Natural killer cell (primary cell): ENCODE results near the gene HERPUD2. TPM values are rescaled to one million over a fixed set of nuclear protein-coding genes. Genes with fewer than 3 reads are reported as not detected.

Experiments
- ATAC-seq, 3 donors: fragments of 150-1000 bp in 2 of 3; fragments of 200-7000 bp in 1 of 3; cut with Tn5 transposase; 1 replicate in 1 of 3; 2 replicates in 2 of 3; pipeline ENCODE4 v1.10.0; 2021; ENCODE audit warnings: mild to moderate bottlenecking in 2 of 3, moderate library complexity in 2 of 3
- DNase-seq, 2 donors: peaks; one replicate each; pipeline versions ENCODE4 v3.0.0 to v3.0.0-alpha.2; 2013 to 2021; ENCODE audit warnings: mixed read lengths in 1 of 2
- H3K27ac ChIP-seq: one replicate; pipeline ENCODE4 v1.5.1; 2013; ENCODE audit warnings: mild to moderate bottlenecking, low read length
- H3K27me3 ChIP-seq: one replicate; pipeline ENCODE4 v1.6.1; 2013; ENCODE audit warnings: low read length; ENCODE audit not compliant: control insufficient read depth, insufficient read depth
- H3K36me3 ChIP-seq: one replicate; pipeline ENCODE4 v1.6.1; 2013; ENCODE audit warnings: low read length; ENCODE audit not compliant: control insufficient read depth, insufficient read depth
- H3K4me1 ChIP-seq: one replicate; pipeline ENCODE4 v1.6.1; 2013; ENCODE audit warnings: low read length; ENCODE audit not compliant: control insufficient read depth, insufficient read depth
- H3K4me3 ChIP-seq: one replicate; pipeline ENCODE4 v1.5.1; 2013; ENCODE audit warnings: low read length
- H3K9me3 ChIP-seq: one replicate; pipeline ENCODE4 v1.6.1; 2013; ENCODE audit warnings: low read length; ENCODE audit not compliant: control insufficient read depth, insufficient read depth
- H3K27ac Mint-ChIP-seq, 2 donors: one replicate each; pipeline ENCODE4 v1.8.0; 2022; ENCODE audit warnings: mild to moderate bottlenecking in 2 of 2, mixed read lengths in 2 of 2, moderate library complexity in 1 of 2
- H3K27me3 Mint-ChIP-seq, 2 donors: one replicate each; pipeline ENCODE4 v1.8.0; 2022; ENCODE audit warnings: low read depth in 2 of 2, mixed read lengths in 2 of 2
- H3K36me3 Mint-ChIP-seq: one replicate; pipeline ENCODE4 v1.8.0; 2022; ENCODE audit warnings: mixed read lengths
- H3K4me1 Mint-ChIP-seq, 2 donors: one replicate each; pipeline ENCODE4 v1.8.0; 2022; ENCODE audit warnings: mixed read lengths in 2 of 2
- H3K4me3 Mint-ChIP-seq: one replicate; pipeline ENCODE4 v1.8.0; 2022; ENCODE audit warnings: mild to moderate bottlenecking, moderate library complexity, mixed read lengths
- H3K9me3 Mint-ChIP-seq, 2 donors: one replicate each; pipeline ENCODE4 v1.8.0; 2022; ENCODE audit warnings: mixed read lengths in 2 of 2
- WGBS: methylation state at CpG from one replicate; pipeline ENCODE4 v1.1.7; 2013; ENCODE audit warnings: missing lambda C conversion rate; ENCODE audit not compliant: insufficient coverage; 5-methylcytosine and 5-hydroxymethylcytosine counted together
- intact Hi-C: fragments of 100-400 bp; cut with micrococcal nuclease; formaldehyde crosslinking; loops from one replicate; pipeline ENCODE4 v1.14.2; 2022
- total RNA-seq, 4 donors: library from RNA; stranded (reverse); fragments of 120-200 nt in 1 of 4; gene quantifications; one replicate each; pipeline versions ENCODE4 v1.2.3 to v1.2.4, GENCODE V29; 2013 to 2022
- TF ChIP-seq, protein P1 (sequence below): fragments of 200-600 bp; IDR thresholded peaks from one replicate; pipeline ENCODE4 v1.8.0; 2022; ENCODE audit warnings: antibody characterized with exemption

Gene HERPUD2
- total RNA-seq, 3 donors from 2014 or later (not counting 1 experiment from before 2014, with no cell fraction given), result 103 to 112 (median 111) TPM

DNA sequence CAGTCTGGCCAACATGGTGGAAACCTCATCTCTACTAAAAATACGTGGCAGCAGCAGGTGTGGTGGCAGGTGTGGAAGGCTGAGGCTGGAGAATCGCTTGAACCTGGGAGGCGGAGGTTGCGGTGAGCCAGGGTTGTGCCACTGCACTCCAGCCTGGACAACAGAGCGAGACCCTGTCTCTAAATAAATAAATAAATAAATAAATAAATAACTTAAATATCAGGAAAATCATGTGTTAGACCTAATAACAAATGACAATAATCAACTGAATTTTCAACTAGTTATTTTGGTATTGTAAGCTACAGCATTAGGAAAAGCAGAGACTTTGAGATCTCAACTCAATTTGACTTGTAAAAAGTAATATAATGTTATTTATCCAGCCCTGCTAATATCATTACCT lies 9.2 kb downstream of the HERPUD2 start:
- DNase-seq, result no peak
- no peaks in the 10 kb centered on the region for H3K36me3 Mint-ChIP-seq
- Histone ChIP-seq H3K36me3 (peaks cover 7% of the 10 kb centered on the region), H3K9me3 (no peaks in the 10 kb centered on the region), H3K4me3 (no peak overlapping the region), H3K4me1 (peaks cover 9% of the 10 kb centered on the region), H3K27ac (no peak overlapping the region), H3K27me3 (no peaks in the 10 kb centered on the region)
- H3K27me3 Mint-ChIP-seq, result no peaks in the 10 kb centered on the region
- no peak for ATAC-seq
- TF ChIP-seq, protein P1, sequence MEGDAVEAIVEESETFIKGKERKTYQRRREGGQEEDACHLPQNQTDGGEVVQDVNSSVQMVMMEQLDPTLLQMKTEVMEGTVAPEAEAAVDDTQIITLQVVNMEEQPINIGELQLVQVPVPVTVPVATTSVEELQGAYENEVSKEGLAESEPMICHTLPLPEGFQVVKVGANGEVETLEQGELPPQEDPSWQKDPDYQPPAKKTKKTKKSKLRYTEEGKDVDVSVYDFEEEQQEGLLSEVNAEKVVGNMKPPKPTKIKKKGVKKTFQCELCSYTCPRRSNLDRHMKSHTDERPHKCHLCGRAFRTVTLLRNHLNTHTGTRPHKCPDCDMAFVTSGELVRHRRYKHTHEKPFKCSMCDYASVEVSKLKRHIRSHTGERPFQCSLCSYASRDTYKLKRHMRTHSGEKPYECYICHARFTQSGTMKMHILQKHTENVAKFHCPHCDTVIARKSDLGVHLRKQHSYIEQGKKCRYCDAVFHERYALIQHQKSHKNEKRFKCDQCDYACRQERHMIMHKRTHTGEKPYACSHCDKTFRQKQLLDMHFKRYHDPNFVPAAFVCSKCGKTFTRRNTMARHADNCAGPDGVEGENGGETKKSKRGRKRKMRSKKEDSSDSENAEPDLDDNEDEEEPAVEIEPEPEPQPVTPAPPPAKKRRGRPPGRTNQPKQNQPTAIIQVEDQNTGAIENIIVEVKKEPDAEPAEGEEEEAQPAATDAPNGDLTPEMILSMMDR, result no peak
- no CpG with 5 or more reads among the region's 5 CpGs for WGBS
- intact Hi-C loops, result no loop called here
- H3K27ac Mint-ChIP-seq, result no peak overlapping the region
- no peak overlapping the region for H3K4me3 Mint-ChIP-seq
- no peaks in the 10 kb centered on the region for H3K9me3 Mint-ChIP-seq
- peaks cover 62 to 67% of the 10 kb centered on the region in 2 donors for H3K4me1 Mint-ChIP-seq

DNA sequence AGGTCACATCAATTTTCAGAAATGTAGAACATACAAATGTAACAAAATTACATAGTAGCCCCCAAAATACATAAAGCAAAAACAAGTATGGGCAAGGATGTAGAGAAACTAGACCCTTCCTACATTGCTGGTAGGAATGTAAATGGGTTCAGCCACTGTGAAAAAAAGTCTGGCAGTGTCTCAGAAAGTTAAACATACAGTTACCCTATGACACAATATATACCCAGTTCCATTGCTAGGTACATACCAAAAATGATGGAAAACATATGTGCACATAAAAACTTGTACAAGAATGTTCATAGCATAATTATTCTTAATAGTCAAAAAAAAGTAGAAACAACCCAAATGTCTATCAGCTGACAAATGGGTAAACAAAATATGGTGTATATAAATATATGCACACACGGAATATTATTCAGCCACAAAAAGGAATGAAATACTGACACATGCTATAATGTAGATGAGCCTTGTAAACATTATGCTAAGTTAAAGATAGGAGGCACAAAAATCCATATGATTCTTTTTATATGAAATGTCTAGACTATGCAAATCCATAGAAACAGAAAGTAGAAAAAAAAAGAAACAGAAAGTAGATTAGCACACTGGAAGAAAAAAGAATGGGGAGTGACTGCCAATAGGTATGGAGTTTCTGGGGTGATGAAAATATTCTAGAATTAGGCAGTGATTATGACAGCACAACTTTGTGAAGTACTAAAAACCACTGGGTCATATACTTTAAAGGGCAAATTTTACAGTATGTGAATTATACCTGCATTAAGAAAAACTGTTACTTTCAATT lies 13.5 kb downstream of the HERPUD2 start:
- peak overlapping the region; percentile 41 for H3K4me3 Mint-ChIP-seq
- no peaks in the 10 kb centered on the region for H3K27me3 ChIP-seq
- DNase-seq (no peak), ATAC-seq (peak; percentile 71 to 75 (median 72))
- TF ChIP-seq, protein P1, result no peak
- no peak overlapping the region for H3K4me3 ChIP-seq
- no peaks in the 10 kb centered on the region for H3K36me3 Mint-ChIP-seq
- H3K9me3 Mint-ChIP-seq, result no peaks in the 10 kb centered on the region
- intact Hi-C loops, result loop anchor here (2.0 kb wide), 1 partner anchor 13 kb away; the partner anchor contains the start of gene HERPUD2
- peaks cover 5% of the 10 kb centered on the region for H3K36me3 ChIP-seq
- no peaks in the 10 kb centered on the region for H3K9me3 ChIP-seq
- no peaks in the 10 kb centered on the region for H3K27me3 Mint-ChIP-seq
- H3K4me1 ChIP-seq, result peaks cover 9% of the 10 kb centered on the region
- no CpG with 5 or more reads among the region's 1 CpG for WGBS
- peak overlapping the region; percentile 37 to 83 for H3K27ac Mint-ChIP-seq
- H3K27ac ChIP-seq, result no peak overlapping the region
- peaks cover 56 to 57% of the 10 kb centered on the region in 2 donors for H3K4me1 Mint-ChIP-seq

DNA sequence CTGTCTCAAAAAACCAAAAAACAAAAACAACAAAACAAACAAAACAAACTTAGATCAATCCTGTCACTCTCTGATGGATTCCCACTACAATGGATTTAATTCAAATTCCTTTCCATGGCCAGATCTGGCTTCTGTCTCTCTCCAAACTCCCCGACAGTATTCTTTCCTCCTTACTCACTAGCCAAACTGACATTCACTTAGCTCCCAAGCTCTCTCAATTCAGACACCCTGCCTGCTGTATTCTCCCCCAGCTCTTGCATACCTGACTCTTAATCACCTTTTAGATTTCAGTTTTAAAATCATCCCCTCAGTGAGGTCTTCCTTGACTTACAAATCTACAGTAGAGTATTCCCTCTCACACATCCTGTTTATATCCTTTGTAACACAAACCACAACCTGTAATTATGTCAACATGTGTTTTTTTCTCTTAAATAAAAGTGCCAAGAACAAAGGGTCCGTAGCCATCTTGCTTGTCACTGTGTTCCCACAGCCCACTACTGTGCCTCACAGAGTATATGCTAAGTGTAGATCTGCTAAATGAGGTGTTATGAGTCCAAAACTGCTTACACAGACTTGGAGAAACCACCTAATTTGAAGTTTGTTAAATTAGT lies 14.4 kb downstream of the HERPUD2 start:
- ATAC-seq (peak; percentile 71 to 78 (median 75)), DNase-seq (peak in 1 of 2 donors; percentile 46)
- peak overlapping the region; percentile 68 to 83 for H3K27ac Mint-ChIP-seq
- no peaks in the 10 kb centered on the region for H3K27me3 Mint-ChIP-seq
- WGBS, result 64% methylated on average over 2 of the region's 2 CpGs
- TF ChIP-seq, protein P1, result no peak
- Histone ChIP-seq H3K27ac (no peak overlapping the region), H3K4me1 (peaks cover 9% of the 10 kb centered on the region), H3K9me3 (no peaks in the 10 kb centered on the region), H3K36me3 (peaks cover 3% of the 10 kb centered on the region), H3K27me3 (no peaks in the 10 kb centered on the region), H3K4me3 (no peak overlapping the region)
- no peaks in the 10 kb centered on the region for H3K36me3 Mint-ChIP-seq
- H3K4me1 Mint-ChIP-seq, result peaks cover 63 to 64% of the 10 kb centered on the region in 2 donors
- no peaks in the 10 kb centered on the region for H3K9me3 Mint-ChIP-seq
- peak overlapping the region; percentile 55 for H3K4me3 Mint-ChIP-seq
- intact Hi-C loops, result loop anchor here (2.0 kb wide), 1 partner anchor 14 kb away; the partner anchor contains the start of gene HERPUD2
